CD4-positive, CD25-positive, alpha-beta regulatory T cell (primary cell): ENCODE measurements around the gene TMLHE. TPM values are rescaled to one million over a fixed set of nuclear protein-coding genes. Genes with fewer than 3 reads are reported as not detected.
"Not testable (repeated sequence)": the region's sequence is repeated elsewhere in the genome, so short reads cannot be mapped to it uniquely, and the experiment has no call there.

Experiments
- ATAC-seq, 2 donors: fragments of 150-1000 bp; cut with Tn5 transposase; one replicate each; pipeline ENCODE4 v1.10.0; 2021; ENCODE audit warnings: low read depth in 2 of 2, moderate number of reproducible peaks in 2 of 2, moderate library complexity in 1 of 2
- DNase-seq, 3 donors: peaks; one replicate each; pipeline versions ENCODE4 v3.0.0 to v3.0.0-alpha.2; 2012 to 2022; ENCODE audit warnings: mixed read lengths in 1 of 3
- H3K27ac ChIP-seq: one replicate; pipeline ENCODE4 v1.7.0; 2013; ENCODE audit warnings: mild to moderate bottlenecking, low read length; ENCODE audit not compliant: insufficient read depth, poor library complexity, severe bottlenecking
- H3K27me3 ChIP-seq: one replicate; pipeline ENCODE4 v1.7.0; 2013; ENCODE audit warnings: low read length; ENCODE audit not compliant: control insufficient read depth, insufficient read depth
- H3K36me3 ChIP-seq: one replicate; pipeline ENCODE4 v1.7.0; 2013; ENCODE audit warnings: mild to moderate bottlenecking, low read length, moderate library complexity; ENCODE audit not compliant: control insufficient read depth, insufficient read depth
- H3K4me1 ChIP-seq: 2 replicates; pipeline ENCODE4 v1.7.0; 2013; ENCODE audit warnings: mild to moderate bottlenecking, low read length; ENCODE audit not compliant: insufficient read depth, control insufficient read depth, poor library complexity, severe bottlenecking
- H3K4me3 ChIP-seq: one replicate; pipeline ENCODE4 v1.7.0; 2013; ENCODE audit warnings: low read depth, mild to moderate bottlenecking, low read length, moderate library complexity
- H3K9me3 ChIP-seq, 2 experiments: 1 replicate in 1 of 2; 2 replicates in 1 of 2; pipeline ENCODE4 v1.7.0; 2013; ENCODE audit warnings: low read length in 2 of 2, mild to moderate bottlenecking in 1 of 2, moderate library complexity in 1 of 2; ENCODE audit not compliant: control insufficient read depth in 2 of 2
- H3K27ac Mint-ChIP-seq, 3 donors: one replicate each; pipeline ENCODE4 v1.8.0; 2020 to 2022; ENCODE audit warnings: mild to moderate bottlenecking in 3 of 3, mixed read lengths in 3 of 3, moderate library complexity in 2 of 3
- H3K27me3 Mint-ChIP-seq: one replicate; pipeline ENCODE4 v1.8.0; 2022; ENCODE audit warnings: mild to moderate bottlenecking, mixed read lengths
- H3K36me3 Mint-ChIP-seq: one replicate; pipeline ENCODE4 v1.8.0; 2020; ENCODE audit warnings: mixed read lengths
- H3K4me1 Mint-ChIP-seq, 4 donors: one replicate each; pipeline ENCODE4 v1.8.0; 2020 to 2022; ENCODE audit warnings: mixed read lengths in 4 of 4, mild to moderate bottlenecking in 1 of 4
- H3K4me3 Mint-ChIP-seq, 4 donors: one replicate each; pipeline ENCODE4 v1.8.0; 2020 to 2022; ENCODE audit warnings: mild to moderate bottlenecking in 4 of 4, mixed read lengths in 4 of 4, moderate library complexity in 3 of 4
- H3K9me3 Mint-ChIP-seq, 7 donors: one replicate each; pipeline ENCODE4 v1.8.0; 2020 to 2022; ENCODE audit warnings: mixed read lengths in 7 of 7, mild to moderate bottlenecking in 3 of 7, moderate library complexity in 2 of 7
- polyA plus RNA-seq, 4 donors: library from polyadenylated mRNA; unstranded; fragments of 300-500 nt; fragmentation: Illumina TruSeq; gene quantifications; one replicate each; pipeline ENCODE4 v1.2.3, GENCODE V29; 2021
- total RNA-seq: library from RNA; stranded (reverse); gene quantifications from one replicate; pipeline ENCODE4 v1.2.3, GENCODE V29; 2022

Gene TMLHE
- total and polyA plus RNA-seq, 5 donors from 2014 or later, result 9.8 to 19.0 (median 13.3) TPM

- not testable (repeated sequence) for H3K9me3 Mint-ChIP-seq, H3K27ac Mint-ChIP-seq, H3K27ac ChIP-seq, DNase-seq, H3K36me3 ChIP-seq, H3K9me3 ChIP-seq, H3K4me3 ChIP-seq, ATAC-seq, H3K4me1 ChIP-seq, H3K36me3 Mint-ChIP-seq, H3K27me3 Mint-ChIP-seq, H3K4me3 Mint-ChIP-seq, H3K27me3 ChIP-seq, H3K4me1 Mint-ChIP-seq
These were observed 117.6 kb downstream of the TMLHE start for GRCh38 chrX:155495134-155495533.

DNA sequence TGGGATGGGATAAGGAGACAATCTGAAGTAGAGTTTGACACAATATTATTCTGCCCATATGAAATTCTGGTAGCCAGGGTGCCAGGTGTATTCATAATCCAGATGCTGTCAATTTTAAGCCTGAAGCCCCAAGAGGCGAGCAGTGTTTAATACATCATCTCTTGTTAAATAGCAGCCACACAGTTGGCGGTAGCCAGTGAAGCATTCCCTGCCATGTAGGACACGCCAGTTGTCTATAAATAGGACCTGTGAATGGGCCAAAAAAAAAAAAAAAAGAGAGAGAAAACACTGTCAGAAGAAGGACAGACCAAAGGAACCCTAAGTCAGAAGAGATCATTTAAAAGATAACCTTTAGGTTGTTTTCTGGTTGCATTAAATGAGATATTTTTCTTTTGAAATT is 121.3 kb downstream of the TMLHE start:
- H3K4me1 Mint-ChIP-seq, H3K4me1 ChIP-seq, H3K27me3 ChIP-seq, H3K36me3 Mint-ChIP-seq, H3K9me3 ChIP-seq, H3K36me3 ChIP-seq, H3K27ac ChIP-seq, ATAC-seq, DNase-seq, H3K4me3 Mint-ChIP-seq, H3K9me3 Mint-ChIP-seq, H3K27ac Mint-ChIP-seq, H3K27me3 Mint-ChIP-seq, H3K4me3 ChIP-seq: not testable (repeated sequence)

DNA sequence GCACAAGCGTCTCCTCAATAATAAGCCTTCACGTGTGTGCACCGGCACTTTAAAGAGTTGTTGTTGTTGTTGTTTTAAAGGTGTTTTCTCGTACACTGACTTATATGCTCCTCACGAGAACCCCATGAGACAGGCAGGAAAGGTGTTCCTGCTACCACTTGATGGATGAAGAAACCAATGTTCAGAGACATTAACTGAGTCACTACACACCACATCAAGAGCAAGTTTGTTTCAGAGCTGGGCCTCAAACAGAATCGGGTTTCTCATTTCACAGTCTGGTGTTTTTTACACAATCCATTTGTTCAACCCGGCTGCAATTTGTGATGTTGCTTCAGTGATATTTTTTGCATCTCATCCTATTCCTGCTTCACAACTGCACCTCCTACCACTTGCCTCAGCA is 135.6 kb downstream of the TMLHE start:
- H3K27me3 Mint-ChIP-seq, H3K4me3 Mint-ChIP-seq, H3K9me3 ChIP-seq, H3K27ac ChIP-seq, H3K27me3 ChIP-seq, H3K36me3 ChIP-seq, H3K4me1 Mint-ChIP-seq, ATAC-seq, H3K4me1 ChIP-seq, DNase-seq, H3K27ac Mint-ChIP-seq, H3K36me3 Mint-ChIP-seq, H3K4me3 ChIP-seq, H3K9me3 Mint-ChIP-seq: not testable (repeated sequence)

- H3K9me3 Mint-ChIP-seq, H3K36me3 Mint-ChIP-seq, H3K4me3 Mint-ChIP-seq, H3K4me3 ChIP-seq, H3K4me1 Mint-ChIP-seq, H3K27me3 Mint-ChIP-seq, DNase-seq, H3K27ac ChIP-seq, H3K27me3 ChIP-seq, H3K4me1 ChIP-seq, H3K9me3 ChIP-seq, H3K27ac Mint-ChIP-seq, H3K36me3 ChIP-seq: not testable (repeated sequence)
- ATAC-seq, result peak; percentile 58 to 64
These were observed 146.3 kb downstream of the TMLHE start for GRCh38 chrX:155466269-155466938.

GRCh38 chrX:155460501-155460900 is 152.3 kb downstream of the TMLHE start:
- not testable (repeated sequence) for H3K36me3 ChIP-seq, H3K4me1 Mint-ChIP-seq, DNase-seq, H3K9me3 Mint-ChIP-seq, H3K36me3 Mint-ChIP-seq, H3K4me3 ChIP-seq, H3K27me3 Mint-ChIP-seq, H3K4me3 Mint-ChIP-seq, H3K27me3 ChIP-seq, H3K27ac Mint-ChIP-seq, ATAC-seq, H3K9me3 ChIP-seq, H3K27ac ChIP-seq, H3K4me1 ChIP-seq

GRCh38 chrX:155458471-155458870 is 154.3 kb downstream of the TMLHE start, which contains the start of gene F8A3:
Gene F8A3, minus strand, starts transcription at chrX:155458620. Its CDS starts 20 bp downstream, at chrX:155458600.
- not testable (repeated sequence) for H3K4me3 ChIP-seq, H3K36me3 Mint-ChIP-seq, H3K27me3 Mint-ChIP-seq, H3K9me3 Mint-ChIP-seq, DNase-seq, H3K36me3 ChIP-seq, H3K27ac ChIP-seq, H3K27ac Mint-ChIP-seq, H3K4me3 Mint-ChIP-seq, H3K9me3 ChIP-seq, H3K4me1 ChIP-seq, H3K27me3 ChIP-seq, H3K4me1 Mint-ChIP-seq
- ATAC-seq, result peak; percentile 74 to 75

DNA sequence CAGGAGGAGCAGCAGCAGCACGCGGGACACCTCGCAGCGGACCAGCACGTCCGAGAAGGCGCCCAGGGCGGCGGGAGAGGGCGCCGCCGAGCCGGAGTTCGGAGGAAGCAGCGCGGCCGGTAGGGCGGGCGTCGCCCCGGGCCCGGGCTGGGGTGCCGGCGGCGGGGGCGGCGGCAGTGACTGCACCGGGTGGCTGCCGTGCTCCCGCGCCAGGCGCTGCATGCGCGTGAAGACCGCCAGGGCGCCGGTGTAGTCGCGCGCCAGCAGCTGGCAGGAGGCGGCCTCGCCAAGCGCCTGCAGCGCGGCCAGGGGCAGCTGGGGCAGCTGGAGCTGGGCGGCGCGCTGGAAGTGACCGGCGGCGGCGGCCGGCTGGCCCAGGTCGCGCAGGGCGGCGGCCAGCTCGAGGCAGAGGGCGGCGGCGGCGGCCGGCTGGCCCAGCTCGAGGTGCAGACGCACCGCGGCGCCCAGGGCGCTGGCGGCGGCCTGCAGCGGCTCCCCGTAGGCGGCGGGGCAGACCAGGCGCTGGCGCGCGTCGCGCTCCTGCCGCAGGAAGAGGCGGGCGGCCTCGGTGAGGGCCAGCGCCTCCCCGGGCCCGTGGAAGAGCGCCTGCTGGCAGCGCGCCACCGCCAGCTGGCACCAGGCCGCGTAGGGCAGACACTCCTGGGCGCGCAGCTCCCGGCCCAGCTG is 154.8 kb downstream of the TMLHE start:
- H3K27ac ChIP-seq, H3K27ac Mint-ChIP-seq, H3K4me1 ChIP-seq, H3K27me3 ChIP-seq, H3K9me3 ChIP-seq, H3K4me1 Mint-ChIP-seq, H3K27me3 Mint-ChIP-seq, H3K36me3 ChIP-seq, H3K9me3 Mint-ChIP-seq, H3K4me3 Mint-ChIP-seq, H3K4me3 ChIP-seq, H3K36me3 Mint-ChIP-seq, DNase-seq: not testable (repeated sequence)
- peak; percentile 71 to 74 for ATAC-seq

DNA sequence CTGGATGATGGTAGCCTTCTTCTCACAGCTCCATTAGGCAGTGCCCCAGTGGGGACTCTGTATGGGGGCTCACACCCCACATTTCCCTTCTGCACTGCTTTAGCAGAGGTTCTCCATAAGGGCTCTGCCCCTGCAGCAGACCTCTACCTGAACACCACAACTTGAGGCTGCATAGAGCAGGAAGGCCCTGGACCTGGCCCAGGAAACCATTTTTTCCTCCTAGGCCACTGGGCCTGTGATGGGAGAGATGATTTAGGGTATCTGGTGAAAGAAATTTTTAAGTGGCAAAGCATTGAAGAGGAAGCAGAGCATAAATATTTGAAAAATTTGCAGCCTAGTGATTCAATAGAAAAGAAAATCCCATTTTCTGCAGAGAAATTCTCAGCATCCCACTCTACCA is 171.7 kb downstream of the TMLHE start:
- Mint-ChIP-seq H3K36me3 (peaks cover 3% of the 10 kb centered on the region), H3K9me3 (peaks cover 0 to 17% (median 4%) of the 10 kb centered on the region in 7 donors), H3K4me1 (peaks cover 0 to 9% (median 2%) of the 10 kb centered on the region in 4 donors), H3K4me3 (no peak overlapping the region), H3K27ac (no peak overlapping the region), H3K27me3 (no peaks in the 10 kb centered on the region)
- Histone ChIP-seq H3K9me3 (no peaks in the 10 kb centered on the region), H3K27me3 (no peaks in the 10 kb centered on the region), H3K36me3 (no peaks in the 10 kb centered on the region), H3K4me1 (no peaks in the 10 kb centered on the region), H3K4me3 (no peak overlapping the region), H3K27ac (no peak overlapping the region)
- no peak for DNase-seq
- no peak for ATAC-seq
